B cell (primary cell): ENCODE measurements around the gene LRCH1. TPM values are rescaled to one million over a fixed set of nuclear protein-coding genes. Genes with fewer than 3 reads are reported as not detected.

Experiments
- ATAC-seq: fragments of 200-7000 bp; cut with Tn5 transposase; one replicate; pipeline ENCODE4 v1.10.0; 2021; ENCODE audit warnings: low read depth, mild to moderate bottlenecking, moderate number of reproducible peaks, moderate library complexity
- CTCF ChIA-PET: fragments of 350-600 bp; sonication (Branson Sonifier 250); formaldehyde crosslinking; loops from one replicate; lab custom pipeline; 2021; ENCODE audit warnings: antibody characterized with exemption, inconsistent platforms; lab: Charles Lee
- POLR2A ChIA-PET: fragments of 350-600 bp; sonication (Branson Sonifier 250); formaldehyde crosslinking; loops from one replicate; lab custom pipeline; 2021; ENCODE audit warnings: antibody characterized with exemption; lab: Charles Lee
- DNase-seq: peaks from one replicate; pipeline ENCODE4 v3.0.0; 2013
- H2AFZ ChIP-seq: 2 replicates; pipeline ENCODE4 v1.6.1; 2012; ENCODE audit warnings: mild to moderate bottlenecking, low read depth, low read length; ENCODE audit not compliant: insufficient read depth, poor library complexity, severe bottlenecking
- H3K27ac ChIP-seq, 2 donors: 1 replicate in 1 of 2; 2 replicates in 1 of 2; pipeline ENCODE4 v1.5.1; 2012 to 2013; ENCODE audit warnings: low read length in 2 of 2, mild to moderate bottlenecking in 2 of 2, moderate library complexity in 1 of 2
- H3K27me3 ChIP-seq, 4 experiments: fragments of 200-600 bp in 1 of 4; sonication (generic) in 1 of 4; replicated peaks in 1 of 4; 1 replicate in 2 of 4; 2 replicates in 2 of 4; pipeline versions ENCODE4 v1.6.1 to v1.7.0; 2013 to 2016; ENCODE audit warnings: low read length in 3 of 4, mild to moderate bottlenecking in 2 of 4, mixed read lengths in 1 of 4, moderate library complexity in 1 of 4; ENCODE audit not compliant: insufficient read depth in 4 of 4, control insufficient read depth in 3 of 4; ENCODE audit errors: control extremely low read depth in 1 of 4
- H3K36me3 ChIP-seq, 2 experiments: replicated peaks in 1 of 2; 1 replicate in 1 of 2; 2 replicates in 1 of 2; pipeline versions ENCODE4 v1.6.1 to v1.7.1; 2013; ENCODE audit warnings: low read length in 1 of 2; ENCODE audit not compliant: insufficient read depth in 2 of 2, control insufficient read depth in 1 of 2; ENCODE audit errors: control extremely low read depth in 1 of 2, extremely low read depth in 1 of 2
- H3K4me1 ChIP-seq, 2 donors: fragments of 200-600 bp in 1 of 2; sonication (generic) in 1 of 2; 1 replicate in 1 of 2; 2 replicates in 1 of 2; pipeline versions ENCODE4 v1.5.1 to v1.6.1; 2013 to 2017; ENCODE audit warnings: low read length in 2 of 2; ENCODE audit not compliant: control insufficient read depth in 2 of 2, insufficient read depth in 2 of 2
- H3K4me2 ChIP-seq: replicated peaks from 2 replicates; pipeline ENCODE3; 2012; ENCODE audit warnings: mild to moderate bottlenecking, low read depth, low read length; ENCODE audit not compliant: poor library complexity, severe bottlenecking
- H3K4me3 ChIP-seq, 5 experiments: fragments of 200-600 bp in 1 of 5; sonication (generic) in 1 of 5; 1 replicate in 3 of 5; 2 replicates in 2 of 5; pipeline versions ENCODE4 v1.5.1 to v1.7.0; 2011 to 2016; ENCODE audit warnings: low read length in 4 of 5, mild to moderate bottlenecking in 4 of 5, low read depth in 2 of 5, control low read depth in 1 of 5, moderate library complexity in 1 of 5; ENCODE audit not compliant: insufficient read depth in 1 of 5; ENCODE audit errors: control extremely low read depth in 1 of 5, extremely low read depth in 1 of 5
- H3K79me2 ChIP-seq: fragments of 200-600 bp; sonication (generic); one replicate; pipeline ENCODE4 v1.6.0; 2016; ENCODE audit warnings: low read length; ENCODE audit not compliant: control insufficient read depth, insufficient read depth
- H3K9ac ChIP-seq: fragments of 200-600 bp; sonication (generic); 2 replicates; pipeline ENCODE4 v1.6.1; 2017; ENCODE audit warnings: mild to moderate bottlenecking, low read length, moderate library complexity
- H3K9me3 ChIP-seq, 3 donors: one replicate each; pipeline versions ENCODE4 v1.6.1 to v1.7.1; 2013; ENCODE audit warnings: low read length in 2 of 3; ENCODE audit not compliant: control insufficient read depth in 2 of 3, insufficient read depth in 1 of 3; ENCODE audit errors: control extremely low read depth in 1 of 3
- H4K20me1 ChIP-seq: 2 replicates; pipeline ENCODE4 v1.6.0; 2012; ENCODE audit warnings: mild to moderate bottlenecking, low read length; ENCODE audit not compliant: insufficient read depth, control insufficient read depth, poor library complexity, severe bottlenecking
- H3K27ac Mint-ChIP-seq: one replicate; pipeline ENCODE4 v1.8.0; 2021; ENCODE audit warnings: mixed read lengths
- H3K27me3 Mint-ChIP-seq: one replicate; pipeline ENCODE4 v1.8.0; 2021; ENCODE audit warnings: mixed read lengths
- H3K4me1 Mint-ChIP-seq: one replicate; pipeline ENCODE4 v1.8.0; 2021; ENCODE audit warnings: mixed read lengths
- H3K4me3 Mint-ChIP-seq: one replicate; pipeline ENCODE4 v1.8.0; 2021; ENCODE audit warnings: mixed read lengths
- H3K9me3 Mint-ChIP-seq: one replicate; pipeline ENCODE4 v1.8.0; 2022; ENCODE audit warnings: mixed read lengths; ENCODE audit not compliant: insufficient read depth
- EZH2 ChIP-seq: IDR thresholded peaks from 2 replicates; pipeline ENCODE4 v1.6.1; 2012; ENCODE audit warnings: borderline replicate concordance, low read depth, mild to moderate bottlenecking, moderate library complexity, low read length; ENCODE audit not compliant: insufficient read depth, poor library complexity, severe bottlenecking
- WGBS: methylation state at CpG from one replicate; pipeline ENCODE4 v1.1.5; 2013; ENCODE audit warnings: missing lambda C conversion rate; ENCODE audit not compliant: insufficient coverage; 5-methylcytosine and 5-hydroxymethylcytosine counted together
- intact Hi-C: fragments of 100-400 bp; cut with micrococcal nuclease; formaldehyde crosslinking; loops from one replicate; pipeline ENCODE4 v1.10.0; 2022
- polyA plus RNA-seq: library from polyadenylated mRNA; depleted of rRNA; stranded (reverse); fragments of >200 nt; gene quantifications from 2 replicates; pipeline ENCODE4 v1.2.3, GENCODE V29; 2012
- total RNA-seq, 2 donors: library from RNA; stranded (reverse); fragments of 120-200 nt in 1 of 2; gene quantifications; 1 replicate in 1 of 2; 2 replicates in 1 of 2; pipeline versions ENCODE4 v1.2.3 to v1.2.4, GENCODE V29; 2013 to 2022
- TF ChIP-seq, protein P1 (sequence below): fragments of 200-600 bp; IDR thresholded peaks from one replicate; pipeline ENCODE4 v1.8.0; 2022; ENCODE audit warnings: antibody characterized with exemption, mild to moderate bottlenecking

LRCH1 gene
- total and polyA plus RNA-seq, 2 donors (not counting 1 experiment from before 2014, with no cell fraction given), result 13.0 to 50.3 TPM

DNA sequence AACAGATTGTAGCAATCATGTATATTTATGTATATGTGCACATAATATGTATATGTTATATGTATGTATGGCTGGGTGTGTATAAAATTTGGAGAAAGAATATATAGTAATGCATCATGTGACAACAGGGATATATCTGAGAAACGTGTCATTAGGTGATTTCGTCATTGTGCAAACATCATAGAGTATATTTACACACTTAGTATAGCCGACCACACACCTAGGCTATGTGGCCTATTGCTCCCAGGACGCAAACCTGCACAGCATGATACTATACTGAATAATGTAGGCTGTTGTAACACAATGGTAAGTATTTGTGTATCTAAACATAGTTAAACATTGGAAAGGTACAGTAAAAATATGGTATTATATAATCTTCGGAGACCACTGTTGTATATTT is 200.2 kb downstream of the LRCH1 start:
- ChIA-PET CTCF (interaction anchor here (1.4 kb wide), 1 partner anchor 13 kb away, joined by 4 read pairs; no protein-coding TSS in a partner anchor), POLR2A (no interaction called here)
- Mint-ChIP-seq H3K4me3 (no peak overlapping the region), H3K27ac (no peak overlapping the region), H3K27me3 (no peaks in the 10 kb centered on the region), H3K4me1 (peaks cover 29% of the 10 kb centered on the region), H3K9me3 (no peaks in the 10 kb centered on the region)
- DNase-seq (no peak), ATAC-seq (no peak)
- Histone ChIP-seq H3K4me3 (no peak overlapping the region), H3K27ac (no peak overlapping the region), H3K36me3 (peaks cover 0 to 22% of the 10 kb centered on the region in 2 experiments), H3K9me3 (no peaks in the 10 kb centered on the region), H3K4me1 (peaks cover 24 to 25% of the 10 kb centered on the region in 2 donors), H3K79me2 (no peaks in the 10 kb centered on the region), H3K27me3 (peaks cover 0 to 4% (median 0%) of the 10 kb centered on the region in 4 experiments), H2AFZ (no peak overlapping the region), H3K4me2 (no peak overlapping the region), H3K9ac (no peak overlapping the region), H4K20me1 (peaks cover 7% of the 10 kb centered on the region)
- no CpG with 5 or more reads among the region's 5 CpGs for WGBS
- TF ChIP-seq, protein P1, sequence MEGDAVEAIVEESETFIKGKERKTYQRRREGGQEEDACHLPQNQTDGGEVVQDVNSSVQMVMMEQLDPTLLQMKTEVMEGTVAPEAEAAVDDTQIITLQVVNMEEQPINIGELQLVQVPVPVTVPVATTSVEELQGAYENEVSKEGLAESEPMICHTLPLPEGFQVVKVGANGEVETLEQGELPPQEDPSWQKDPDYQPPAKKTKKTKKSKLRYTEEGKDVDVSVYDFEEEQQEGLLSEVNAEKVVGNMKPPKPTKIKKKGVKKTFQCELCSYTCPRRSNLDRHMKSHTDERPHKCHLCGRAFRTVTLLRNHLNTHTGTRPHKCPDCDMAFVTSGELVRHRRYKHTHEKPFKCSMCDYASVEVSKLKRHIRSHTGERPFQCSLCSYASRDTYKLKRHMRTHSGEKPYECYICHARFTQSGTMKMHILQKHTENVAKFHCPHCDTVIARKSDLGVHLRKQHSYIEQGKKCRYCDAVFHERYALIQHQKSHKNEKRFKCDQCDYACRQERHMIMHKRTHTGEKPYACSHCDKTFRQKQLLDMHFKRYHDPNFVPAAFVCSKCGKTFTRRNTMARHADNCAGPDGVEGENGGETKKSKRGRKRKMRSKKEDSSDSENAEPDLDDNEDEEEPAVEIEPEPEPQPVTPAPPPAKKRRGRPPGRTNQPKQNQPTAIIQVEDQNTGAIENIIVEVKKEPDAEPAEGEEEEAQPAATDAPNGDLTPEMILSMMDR, result no peak
- no peak for TF ChIP-seq EZH2
- intact Hi-C loops, result no loop called here

DNA sequence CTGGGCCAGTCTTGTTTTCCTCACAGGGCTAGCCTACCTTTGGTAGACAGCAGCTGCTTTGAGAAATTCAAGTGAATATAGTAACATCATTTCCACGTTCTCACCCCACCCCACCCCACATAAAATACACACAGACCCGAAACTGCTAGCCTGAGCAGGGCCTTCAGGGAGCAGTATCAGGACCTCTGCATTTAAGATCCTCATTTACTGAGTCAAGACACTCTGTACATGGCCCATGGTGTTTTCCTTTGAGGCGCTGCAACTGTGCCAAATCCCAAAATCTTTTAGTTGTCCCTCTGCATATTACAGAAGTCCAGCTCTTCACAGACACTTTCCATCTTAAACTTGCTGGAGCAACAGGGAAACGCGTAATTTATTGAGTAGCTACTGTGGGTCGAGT is 200.9 kb downstream of the LRCH1 start:
- DNase-seq (no peak), ATAC-seq (no peak)
- Histone ChIP-seq H3K4me2 (no peak overlapping the region), H2AFZ (no peak overlapping the region), H3K36me3 (peaks cover 0 to 16% of the 10 kb centered on the region in 2 experiments), H3K4me3 (no peak overlapping the region), H3K27ac (no peak overlapping the region), H3K9me3 (no peaks in the 10 kb centered on the region), H4K20me1 (peaks cover 7% of the 10 kb centered on the region), H3K4me1 (peaks cover 24 to 25% of the 10 kb centered on the region in 2 donors), H3K27me3 (peaks cover 0 to 9% (median 0%) of the 10 kb centered on the region in 4 experiments), H3K79me2 (no peaks in the 10 kb centered on the region), H3K9ac (no peak overlapping the region)
- ChIA-PET CTCF (interaction anchor here (0.9 to 1.4 kb wide), 3 partner anchors 12 to 399 kb away, joined by 3 to 4 read pairs (median 3); no protein-coding TSS in a partner anchor), POLR2A (no interaction called here)
- intact Hi-C loops, result no loop called here
- Mint-ChIP-seq H3K9me3 (no peaks in the 10 kb centered on the region), H3K4me1 (peaks cover 29% of the 10 kb centered on the region), H3K27me3 (no peaks in the 10 kb centered on the region), H3K27ac (no peak overlapping the region), H3K4me3 (no peak overlapping the region)
- 98% methylated on average over 5 of the region's 6 CpGs for WGBS
- TF ChIP-seq EZH2, result no peak
- TF ChIP-seq, protein P1, result no peak
